ENCODE data around the gene TMEM41B. TPM values are rescaled to one million over a fixed set of nuclear protein-coding genes. Genes with fewer than 3 reads are reported as not detected.
A peak's percentile ranks its signal among the peaks of the same experiment; 100 is the strongest.

Gene TMEM41B
- polyA plus RNA-seq, 4 donors: 23.3 to 46.4 (median 41.5) TPM

- DNase-seq (ENCODE audit: low read depth in 4 of 4, low spot score in 3 of 4): no peak
These were observed 3.8 kb downstream of the TMEM41B start for GRCh38 chr11:9310485-9311090.

GRCh38 chr11:9304178-9304577 is 10.2 kb downstream of the TMEM41B start:
- DNase-seq (ENCODE audit: low read depth in 4 of 4, low spot score in 3 of 4): no peak

GRCh38 chr11:9302448-9302847 is 11.9 kb downstream of the TMEM41B start:
- DNase-seq (ENCODE audit: low read depth in 4 of 4, low spot score in 3 of 4): no peak

GRCh38 chr11:9301720-9302119 is 12.7 kb downstream of the TMEM41B start:
- no peak for DNase-seq (ENCODE audit: low read depth in 4 of 4, low spot score in 3 of 4)

GRCh38 chr11:9293646-9294045 is 20.7 kb downstream of the TMEM41B start:
- no peak for DNase-seq (ENCODE audit: low read depth in 4 of 4, low spot score in 3 of 4)

GRCh38 chr11:9285850-9286587 is 28.4 kb downstream of the TMEM41B start:
- DNase-seq (ENCODE audit: low read depth in 4 of 4, low spot score in 3 of 4): no peak

- no peak for DNase-seq (ENCODE audit: low read depth in 4 of 4, low spot score in 3 of 4)
These were observed 33.6 kb downstream of the TMEM41B start for GRCh38 chr11:9280655-9281301.

- no peak for DNase-seq (ENCODE audit: low read depth in 4 of 4, low spot score in 3 of 4)
These were observed 37.2 kb downstream of the TMEM41B start for GRCh38 chr11:9277176-9277575.

- DNase-seq (ENCODE audit: low read depth in 4 of 4, low spot score in 3 of 4): no peak
These were observed 37.8 kb downstream of the TMEM41B start for GRCh38 chr11:9276571-9276970.

- DNase-seq (ENCODE audit: low read depth in 4 of 4, low spot score in 3 of 4): no peak
These were observed 39.7 kb downstream of the TMEM41B start for GRCh38 chr11:9274499-9275258.

- DNase-seq (ENCODE audit: low read depth in 4 of 4, low spot score in 3 of 4): no peak
These were observed 40.7 kb downstream of the TMEM41B start for GRCh38 chr11:9273376-9274336.

- DNase-seq (ENCODE audit: low read depth in 4 of 4, low spot score in 3 of 4): no peak
These were observed 44.8 kb downstream of the TMEM41B start for GRCh38 chr11:9269492-9270013.

GRCh38 chr11:9267680-9268079 is 46.7 kb downstream of the TMEM41B start:
- no peak for DNase-seq (ENCODE audit: low read depth in 4 of 4, low spot score in 3 of 4)

GRCh38 chr11:9266926-9267325 is 47.5 kb downstream of the TMEM41B start:
- DNase-seq (ENCODE audit: low read depth in 4 of 4, low spot score in 3 of 4): no peak

- no peak for DNase-seq (ENCODE audit: low read depth in 4 of 4, low spot score in 3 of 4)
These were observed 48.2 kb downstream of the TMEM41B start for GRCh38 chr11:9266132-9266736.

- peak; percentile 77 to 83 (median 82) for DNase-seq (ENCODE audit: low read depth in 4 of 4, low spot score in 3 of 4)
These were observed 48.9 kb downstream of the TMEM41B start, which contains the start of gene DENND5A for GRCh38 chr11:9265211-9266131. DENND5A (minus strand) TSS chr11:9265350; CDS start chr11:9265069, 281 bp downstream.

GRCh38 chr11:9264316-9265210 is 49.8 kb downstream of the TMEM41B start:
- peak in 2 of 4 donors; percentile 60 to 72 for DNase-seq (ENCODE audit: low read depth in 4 of 4, low spot score in 3 of 4)

Measured in left renal pelvis (tissue), 4 donors.